GM12878 (cell line): ENCODE measurements around the gene RUFY3. TPM values are rescaled to one million over a fixed set of nuclear protein-coding genes. Genes with fewer than 3 reads are reported as not detected.

Experiments
- ATAC-seq: fragments of 200-7000 bp; cut with Tn5 transposase; 3 replicates; pipeline ENCODE4 v1.9.1; 2020; ENCODE audit warnings: mild to moderate bottlenecking, moderate library complexity
- BruUV-seq: library from RNA; stranded (reverse); fragments of 400-500 nt; replicated peaks from 2 replicates; lab custom pipeline; 2021; lab: Mats Ljungman, UMichigan
- CTCF ChIA-PET: fragments of 300-600 bp; sonication (Branson Sonifier 250); formaldehyde crosslinking; extraction: SDS; loops from one replicate; lab custom pipeline; 2021; ENCODE audit warnings: inconsistent platforms; lab: Yijun Ruan, JAX
- POLR2A ChIA-PET: fragments of 350-600 bp; formaldehyde crosslinking; extraction: SDS; loops from one replicate; lab custom pipeline; 2021; ENCODE audit warnings: inconsistent platforms; lab: Charles Lee
- RAD21 ChIA-PET: fragments of 300-600 bp; sonication (Branson Sonifier 250); formaldehyde crosslinking; loops from one replicate; lab custom pipeline; 2023; ENCODE audit warnings: antibody characterized with exemption; ENCODE audit not compliant: unreplicated experiment; lab: Charles Lee
- SMC1A ChIA-PET: fragments of 300-600 bp; sonication (Branson Sonifier 250); formaldehyde crosslinking; loops from one replicate; lab custom pipeline; 2023; ENCODE audit not compliant: unreplicated experiment, uncharacterized antibody; lab: Charles Lee
- DNase-seq: peaks from one replicate; pipeline ENCODE4 v3.0.0-alpha.2; 2011; ENCODE audit warnings: low read depth, low spot score
- FAIRE-seq: peaks from 3 replicates; lab custom pipeline; 2011; peaks lifted over from hg19 to GRCh38; lab: Jason Lieb, UNC
- H2AFZ ChIP-seq: 2 replicates; pipeline ENCODE4 v1.6.0; 2011; ENCODE audit warnings: low read depth, low read length, control low read depth; ENCODE audit not compliant: control insufficient read depth
- H3K27ac ChIP-seq: 2 replicates; pipeline ENCODE4 v1.5.1; 2011; ENCODE audit warnings: control low read depth; ENCODE audit not compliant: control insufficient read depth, insufficient read depth
- H3K27me3 ChIP-seq, 2 experiments: replicated peaks in 1 of 2; 2 replicates each; pipeline versions ENCODE4 v1.6.0 to v1.6.1; 2011; ENCODE audit warnings: low read length in 1 of 2; ENCODE audit not compliant: control insufficient read depth in 2 of 2, insufficient read depth in 2 of 2
- H3K36me3 ChIP-seq, 2 experiments: 2 replicates each; pipeline ENCODE4 v1.5.1; 2011; ENCODE audit warnings: low read length in 1 of 2; ENCODE audit not compliant: control insufficient read depth in 2 of 2, insufficient read depth in 2 of 2
- H3K4me1 ChIP-seq: 2 replicates; pipeline ENCODE4 v1.6.1; 2011; ENCODE audit warnings: mild to moderate bottlenecking, low read length, moderate library complexity, mixed read lengths; ENCODE audit not compliant: control insufficient read depth, insufficient read depth
- H3K4me2 ChIP-seq: 2 replicates; pipeline ENCODE4 v1.6.0; 2011; ENCODE audit warnings: control low read depth; ENCODE audit not compliant: control insufficient read depth, insufficient read depth
- H3K4me3 ChIP-seq: fragments of 200-600 bp; sonication (generic); 2 replicates; pipeline ENCODE4 v1.5.1; 2016
- H3K79me2 ChIP-seq: 2 replicates; pipeline ENCODE4 v1.6.0; 2011; ENCODE audit warnings: low read length; ENCODE audit not compliant: control insufficient read depth, insufficient read depth
- H3K9ac ChIP-seq: 2 replicates; pipeline ENCODE4 v1.8.0; 2011; ENCODE audit warnings: low read length, control low read depth, mixed read lengths; ENCODE audit not compliant: control insufficient read depth, insufficient read depth
- H3K9me3 ChIP-seq: replicated peaks from 3 replicates; pipeline ENCODE4 v1.5.1; 2011; ENCODE audit warnings: mild to moderate bottlenecking, low read length; ENCODE audit not compliant: control insufficient read depth, insufficient read depth
- H4K20me1 ChIP-seq: 2 replicates; pipeline ENCODE4 v1.6.0; 2011; ENCODE audit not compliant: control insufficient read depth, insufficient read depth
- ATF3 ChIP-seq: IDR thresholded peaks from 2 replicates; pipeline ENCODE4 v1.6.1; 2011; ENCODE audit warnings: low read depth, mild to moderate bottlenecking, low read length, moderate library complexity, borderline replicate concordance; ENCODE audit errors: extremely low read depth
- BHLHE40 ChIP-seq, 2 experiments: fragments of 450-650 bp in 1 of 2; IDR thresholded peaks; 2 replicates each; pipeline ENCODE4 v1.6.1; 2011 to 2017; ENCODE audit warnings: low read depth in 2 of 2, borderline replicate concordance in 1 of 2, improper control_type of control experiment in 1 of 2, low read length in 1 of 2, mild to moderate bottlenecking in 1 of 2
- CTCF ChIP-seq, 3 experiments: IDR thresholded peaks in 2 of 3; conservative IDR thresholded peaks in 1 of 3; 2 replicates each; pipeline ENCODE4 v1.5.1; 2011; ENCODE audit warnings: low read depth in 3 of 3, low read length in 3 of 3, mild to moderate bottlenecking in 3 of 3, control low read depth in 2 of 3, moderate library complexity in 2 of 3, inconsistent platforms in 1 of 3, mixed read lengths in 1 of 3; ENCODE audit not compliant: control insufficient read depth in 2 of 3, insufficient read depth in 1 of 3; ENCODE audit errors: extremely low read depth in 1 of 3
- ETV6 ChIP-seq, 2 experiments: fragments of 450-650 bp in 1 of 2; IDR thresholded peaks in 1 of 2; conservative IDR thresholded peaks in 1 of 2; 2 replicates each; pipeline ENCODE4 v1.6.1; 2014; ENCODE audit warnings: antibody characterized with exemption in 1 of 2, borderline replicate concordance in 1 of 2, low read depth in 1 of 2, mild to moderate bottlenecking in 1 of 2, moderate library complexity in 1 of 2
- HDGF ChIP-seq: fragments of 450-650 bp; IDR thresholded peaks from 2 replicates; pipeline ENCODE4 v1.6.1; 2016; ENCODE audit warnings: antibody characterized with exemption
- NKRF ChIP-seq: fragments of 450-650 bp; conservative IDR thresholded peaks from 2 replicates; pipeline ENCODE4 v1.6.1; 2017; ENCODE audit warnings: mild to moderate bottlenecking, moderate library complexity
- PRDM15 ChIP-seq: fragments of 450-650 bp; formaldehyde crosslinking; IDR thresholded peaks from 2 replicates; pipeline ENCODE4 v1.4.0; 2020; ENCODE audit warnings: mild to moderate bottlenecking, moderate library complexity
- SMC3 ChIP-seq: IDR thresholded peaks from 2 replicates; pipeline ENCODE4 v1.6.1; 2011; ENCODE audit warnings: low read length, improper control_type of control experiment, borderline replicate concordance
- SREBF2 ChIP-seq: IDR thresholded peaks from 2 replicates; pipeline ENCODE4 v1.6.1; 2012; ENCODE audit warnings: mild to moderate bottlenecking, low read length
- ZBED1 ChIP-seq: IDR thresholded peaks from 2 replicates; pipeline ENCODE4 v1.6.1; 2016; ENCODE audit warnings: borderline replicate concordance
- ZNF384 ChIP-seq: IDR thresholded peaks from 2 replicates; pipeline ENCODE4 v1.6.1; 2012; ENCODE audit warnings: low read depth, mild to moderate bottlenecking, low read length, improper control_type of control experiment, borderline replicate concordance
- WGBS: methylation state at CpG from one replicate; pipeline ENCODE4 v1.1.6; 2016; ENCODE audit warnings: low lambda C conversion rate; ENCODE audit not compliant: insufficient replicate concordance, insufficient coverage; ENCODE audit errors: missing lambda C conversion rate; 5-methylcytosine and 5-hydroxymethylcytosine counted together
- in situ Hi-C: fragments of 300-500 bp; cut with MboI; formaldehyde crosslinking; loops from 9 replicates; pipeline ENCODE4 v1.14.3; 2018; ENCODE audit warnings: mixed read lengths
- intact Hi-C: fragments of 100-400 bp; cut with micrococcal nuclease; formaldehyde crosslinking; loops from one replicate; pipeline ENCODE4 v1.14.2; 2022; ENCODE audit not compliant: unreplicated experiment
- polyA plus RNA-seq, 11 experiments: library from polyadenylated mRNA; depleted of rRNA in 4 of 11; unstranded in 6 of 11; stranded (reverse) in 5 of 11; fragments of >200 nt; fragmentation: Nextera tagmentation in 4 of 11; fragmentation: Illumina TruSeq in 1 of 11; extraction: Ambion mirVana in 4 of 11; extraction: Trizol in 1 of 11; gene quantifications; 1 replicate in 1 of 11; 2 replicates in 10 of 11; pipeline versions ENCODE4 v1.2.1 to v1.2.3, GENCODE V29; 2011 to 2016; ENCODE audit warnings: inconsistent platforms in 2 of 11, missing spikeins in 2 of 11, low read depth in 1 of 11
- total RNA-seq, 4 experiments: library from RNA; depleted of rRNA in 3 of 4; stranded (reverse); fragments of >200 nt in 3 of 4; fragmentation: Illumina TruSeq in 1 of 4; extraction: Trizol in 1 of 4; gene quantifications; 2 replicates each; pipeline versions ENCODE4 v1.2.1 to v1.2.3, GENCODE V29; 2013 to 2021

Gene RUFY3
- total and polyA plus RNA-seq, 10 of the 15 experiments (the other 5 are each of a cell fraction or from before 2014, with no cell fraction given): 5.1 to 28.3 (median 13.1) TPM

- no peak for TF ChIP-seq PRDM15 (CRISPR knock-in tag)
- TF ChIP-seq HDGF: no peak
- no peak for TF ChIP-seq ATF3
- no peak for TF ChIP-seq ZNF384
- no peak for TF ChIP-seq ZBED1
Measured at GRCh38 chr4:70830054-70830453, 108.3 kb downstream of the RUFY3 start (continued).

GRCh38 chr4:70831293-70831692, 109.5 kb downstream of the RUFY3 start:
- SMC1A ChIA-PET: no interaction called here
- H2AFZ ChIP-seq: no peak overlapping the region
- CTCF ChIA-PET: no interaction called here
- H3K36me3 ChIP-seq: peaks cover 9 to 45% of the 10 kb centered on the region in 2 experiments
- H3K79me2 ChIP-seq: peaks cover 20% of the 10 kb centered on the region
- RAD21 ChIA-PET: interaction anchor here (1.0 kb wide), 1 partner anchor 95 kb away, joined by 3 read pairs; no protein-coding TSS in a partner anchor
- WGBS: 74% methylated on average over 4 of the region's 4 CpGs
- H3K4me2 ChIP-seq: no peak overlapping the region
- DNase-seq: no peak
- ATAC-seq: no peak
- BruUV-seq: no TSS peak
- no peak for FAIRE-seq
- POLR2A ChIA-PET: interaction anchor here (1.0 kb wide), 1 partner anchor 11 kb away, joined by 3 read pairs; no protein-coding TSS in a partner anchor
- H4K20me1 ChIP-seq: no peaks in the 10 kb centered on the region
- H3K4me3 ChIP-seq: no peak overlapping the region
- H3K27me3 ChIP-seq: no peaks in the 10 kb centered on the region
- no peak overlapping the region for H3K9ac ChIP-seq
- no peaks in the 10 kb centered on the region for H3K9me3 ChIP-seq
- H3K27ac ChIP-seq: no peak overlapping the region
- in situ Hi-C loops: no loop called here
- H3K4me1 ChIP-seq: no peaks in the 10 kb centered on the region
- intact Hi-C loops: loop anchor here (10.0 kb wide), 1 partner anchor 1284 kb away; no protein-coding TSS in a partner anchor
- TF ChIP-seq SMC3 (no peak), CTCF (IDR thresholded peaks at IDR 0.05 in 2 of 3, conservative IDR thresholded peaks at IDR 0.05 in 1 of 3; ENCODE audit: control insufficient read depth in 2 of 3, extremely low read depth in 1 of 3, insufficient read depth in 1 of 3, low read depth in 3 of 3, low read length in 3 of 3) (no peak), ETV6 (conservative IDR thresholded peaks at IDR 0.05 in 1 of 2, IDR thresholded peaks at IDR 0.05 in 1 of 2; ENCODE audit: borderline replicate concordance in 1 of 2, low read depth in 1 of 2) (no peak), BHLHE40 (IDR thresholded peaks at IDR 0.05; ENCODE audit: borderline replicate concordance in 1 of 2, low read depth in 2 of 2, low read length in 1 of 2) (no peak), SREBF2 (no peak), NKRF (no peak)
